Lower lobe of right lung (tissue), 2 donors: Measurements from ENCODE around the gene CRLF1. TPM values are rescaled to one million over a fixed set of nuclear protein-coding genes. Genes with fewer than 3 reads are reported as not detected.

Experiments used
- ATAC-seq, 2 donors: fragments of 200-7000 bp; cut with Tn5 transposase; one replicate each; pipeline ENCODE4 v1.9.1; 2020 to 2022; ENCODE audit warnings: mild to moderate bottlenecking in 2 of 2, moderate library complexity in 2 of 2
- DNase-seq: peaks from one replicate; pipeline ENCODE4 v3.0.0-alpha.2; 2020
- H3K27ac ChIP-seq: fragments of 200-600 bp; one replicate; pipeline ENCODE4 v1.8.0; 2022
- H3K27me3 ChIP-seq: fragments of 200-600 bp; one replicate; pipeline ENCODE4 v1.8.0; 2022; ENCODE audit warnings: low read depth
- H3K36me3 ChIP-seq: fragments of 200-600 bp; one replicate; pipeline ENCODE4 v1.8.0; 2022; ENCODE audit warnings: mild to moderate bottlenecking
- H3K4me1 ChIP-seq: fragments of 200-600 bp; one replicate; pipeline ENCODE4 v1.8.0; 2022
- H3K4me3 ChIP-seq: fragments of 200-600 bp; one replicate; pipeline ENCODE4 v1.8.0; 2022; ENCODE audit warnings: mild to moderate bottlenecking
- H3K9me3 ChIP-seq: fragments of 200-600 bp; one replicate; pipeline ENCODE4 v1.8.0; 2022
- intact Hi-C: fragments of 100-400 bp; cut with DNase I; formaldehyde crosslinking; loops from one replicate; pipeline ENCODE4 v1.11.0; 2022
- total RNA-seq: library from RNA; stranded (reverse); fragmentation: NEBNext Ultra II Directional; extraction: Animal tissue kit (Norgen Biotek cat#: 25700); gene quantifications from one replicate; pipeline ENCODE4 v1.2.1, GENCODE V29; 2021
- TF ChIP-seq, protein P1 (sequence below): fragments of 200-600 bp; IDR thresholded peaks from one replicate; pipeline ENCODE4 v1.8.0; 2022; ENCODE audit warnings: antibody characterized with exemption, mild to moderate bottlenecking
- donor health status: DM: no; HTN: yes; CAD: no; lungs with severe emphysema.

Gene CRLF1
- total RNA-seq, 1 donor from 2014 or later, result 19.9 TPM

DNA sequence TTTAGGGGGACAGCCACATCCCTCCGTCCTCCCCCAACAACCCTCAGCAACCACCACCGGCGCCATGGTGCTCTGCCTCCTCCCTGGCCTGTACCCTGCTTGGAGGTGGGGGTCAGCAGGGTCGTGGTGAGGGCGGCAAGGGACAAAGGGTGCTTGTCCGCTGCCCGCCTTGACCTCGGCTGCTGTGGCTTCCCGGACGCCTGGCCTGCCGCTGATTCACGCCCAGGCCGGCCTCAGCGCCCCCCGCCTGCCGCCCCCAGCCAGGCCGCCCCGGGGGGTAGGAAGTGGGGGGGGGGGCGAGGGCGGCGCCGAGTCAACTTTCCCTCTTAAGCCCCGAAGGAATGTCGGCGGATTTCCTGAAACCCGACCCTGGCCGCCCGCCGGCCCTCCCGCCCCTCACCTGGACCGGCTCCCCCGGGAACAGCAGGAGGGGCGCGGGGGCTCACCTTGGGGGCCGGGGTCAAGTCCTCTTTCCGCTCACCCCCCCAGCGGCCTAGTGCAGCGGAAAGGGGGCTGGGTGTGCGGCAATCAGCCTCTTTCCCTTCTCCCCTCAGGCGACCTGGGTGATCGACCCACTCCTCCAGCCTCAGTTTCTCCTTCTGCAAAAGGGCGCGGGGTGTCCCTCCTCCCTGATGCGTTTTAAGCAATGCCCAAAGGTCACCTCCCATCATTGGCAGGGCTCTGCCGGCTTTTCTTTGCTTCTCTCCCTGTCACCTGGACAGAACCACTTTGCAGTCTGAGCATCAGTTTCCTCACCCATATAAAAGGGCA is 4.1 kb upstream of the CRLF1 start:
- Histone ChIP-seq H3K4me1 (peaks cover 51% of the 10 kb centered on the region), H3K27me3 (peaks cover 95% of the 10 kb centered on the region)

DNA sequence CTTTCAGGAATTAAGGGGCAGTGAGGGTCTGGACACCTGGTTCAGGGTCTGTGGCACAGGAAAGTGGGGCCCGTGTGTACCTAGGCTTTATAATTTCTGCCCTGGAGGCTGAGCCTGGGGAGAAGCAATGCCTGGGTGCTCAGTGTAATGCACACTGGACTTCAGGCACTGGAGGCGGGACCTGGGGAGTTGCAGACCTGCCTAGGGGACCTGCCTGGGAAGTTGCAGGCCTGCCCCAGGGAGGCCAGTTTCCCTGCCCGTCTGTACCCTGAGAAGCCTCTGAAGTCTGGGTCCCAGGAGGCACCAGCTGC is 3.6 kb upstream of the CRLF1 start:
- Histone ChIP-seq H3K27ac (no peak overlapping the region), H3K9me3 (no peaks in the 10 kb centered on the region), H3K4me3 (no peak overlapping the region), H3K36me3 (no peaks in the 10 kb centered on the region), H3K4me1 (peaks cover 51% of the 10 kb centered on the region), H3K27me3 (peaks cover 95% of the 10 kb centered on the region)
- TF ChIP-seq, protein P1, sequence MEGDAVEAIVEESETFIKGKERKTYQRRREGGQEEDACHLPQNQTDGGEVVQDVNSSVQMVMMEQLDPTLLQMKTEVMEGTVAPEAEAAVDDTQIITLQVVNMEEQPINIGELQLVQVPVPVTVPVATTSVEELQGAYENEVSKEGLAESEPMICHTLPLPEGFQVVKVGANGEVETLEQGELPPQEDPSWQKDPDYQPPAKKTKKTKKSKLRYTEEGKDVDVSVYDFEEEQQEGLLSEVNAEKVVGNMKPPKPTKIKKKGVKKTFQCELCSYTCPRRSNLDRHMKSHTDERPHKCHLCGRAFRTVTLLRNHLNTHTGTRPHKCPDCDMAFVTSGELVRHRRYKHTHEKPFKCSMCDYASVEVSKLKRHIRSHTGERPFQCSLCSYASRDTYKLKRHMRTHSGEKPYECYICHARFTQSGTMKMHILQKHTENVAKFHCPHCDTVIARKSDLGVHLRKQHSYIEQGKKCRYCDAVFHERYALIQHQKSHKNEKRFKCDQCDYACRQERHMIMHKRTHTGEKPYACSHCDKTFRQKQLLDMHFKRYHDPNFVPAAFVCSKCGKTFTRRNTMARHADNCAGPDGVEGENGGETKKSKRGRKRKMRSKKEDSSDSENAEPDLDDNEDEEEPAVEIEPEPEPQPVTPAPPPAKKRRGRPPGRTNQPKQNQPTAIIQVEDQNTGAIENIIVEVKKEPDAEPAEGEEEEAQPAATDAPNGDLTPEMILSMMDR, result no peak
- intact Hi-C loops, result no loop called here
- ATAC-seq (peak; percentile 11 to 47), DNase-seq (no peak)

More for the DNA sequence above, 4.1 kb upstream of the CRLF1 start:
- DNase-seq (no peak), ATAC-seq (peak; percentile 8 to 22)
- Histone ChIP-seq H3K4me3 (no peak overlapping the region), H3K27ac (no peak overlapping the region), H3K36me3 (no peaks in the 10 kb centered on the region), H3K9me3 (no peaks in the 10 kb centered on the region)
- TF ChIP-seq, protein P1, result no peak
- intact Hi-C loops, result no loop called here

DNA sequence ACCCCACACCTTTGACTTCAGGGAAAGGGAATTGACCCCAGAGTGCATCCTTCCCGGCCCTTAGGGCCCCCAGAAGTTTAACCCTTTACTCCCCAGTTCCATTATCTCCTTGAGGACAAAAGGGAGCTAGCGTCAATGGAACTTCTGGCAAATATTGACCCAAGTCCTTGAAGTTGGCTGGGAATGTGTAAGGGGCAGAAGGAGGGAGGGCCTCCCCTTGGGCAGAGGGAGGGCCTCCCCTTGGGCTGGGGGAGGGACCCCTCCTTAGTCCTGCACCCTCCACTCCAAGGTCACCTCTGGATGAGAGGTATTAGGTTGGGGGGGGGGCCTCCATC is 3.1 kb upstream of the CRLF1 start:
- ATAC-seq (peak; percentile 28 to 46), DNase-seq (no peak)
- TF ChIP-seq, protein P1, result no peak
- no peaks in the 10 kb centered on the region for H3K9me3 ChIP-seq
- H3K36me3 ChIP-seq, result no peaks in the 10 kb centered on the region
- peaks cover 51% of the 10 kb centered on the region for H3K4me1 ChIP-seq
- intact Hi-C loops, result no loop called here
- H3K4me3 ChIP-seq, result no peak overlapping the region
- H3K27ac ChIP-seq, result no peak overlapping the region
- peaks cover 95% of the 10 kb centered on the region for H3K27me3 ChIP-seq

DNA sequence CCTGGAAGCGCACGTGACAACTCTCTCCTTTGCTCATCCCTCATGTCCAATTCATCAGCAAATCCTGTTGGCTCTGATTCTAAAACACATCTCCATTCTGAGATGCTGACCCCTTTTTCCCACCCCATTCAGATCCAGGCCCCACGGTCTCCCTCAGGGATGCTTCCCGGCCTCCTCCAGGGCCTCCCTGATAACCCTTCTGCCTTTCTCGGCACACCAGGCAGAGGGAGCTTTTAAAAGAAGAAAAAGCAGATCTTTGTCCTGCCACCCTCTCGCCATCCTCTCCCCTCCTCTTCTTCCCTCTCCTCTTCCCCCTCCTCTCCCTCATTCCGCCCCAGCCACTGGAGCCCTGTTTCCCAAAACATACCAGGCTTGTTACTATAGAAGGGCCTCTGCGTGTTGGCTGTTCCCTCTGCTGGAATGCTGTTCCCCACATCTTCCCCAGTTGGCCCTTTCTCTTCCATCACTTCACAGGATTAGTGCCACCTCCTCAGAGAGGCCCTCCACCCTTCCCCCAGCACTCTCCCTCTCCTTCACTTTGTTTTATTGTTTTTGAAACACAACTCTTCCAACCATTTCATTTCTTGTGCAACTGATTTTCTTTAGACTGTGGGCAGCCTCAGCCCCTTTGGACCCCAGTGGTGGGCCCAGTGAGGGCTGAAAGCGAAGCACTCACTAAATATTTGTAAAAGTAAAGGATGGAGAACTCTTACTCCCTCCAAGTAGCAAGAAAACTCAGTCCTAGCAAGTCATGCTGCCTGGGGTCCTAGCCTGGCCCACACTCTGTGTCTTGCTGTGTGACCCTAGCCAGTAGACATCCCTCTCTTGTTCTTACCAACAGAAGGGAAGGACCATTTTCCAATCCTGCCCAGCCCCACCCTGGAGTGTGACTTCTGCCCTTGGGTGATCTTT is 2.5 kb upstream of the CRLF1 start:
- H3K9me3 ChIP-seq, result no peaks in the 10 kb centered on the region
- TF ChIP-seq, protein P1, result no peak
- H3K27me3 ChIP-seq, result peaks cover 95% of the 10 kb centered on the region
- H3K27ac ChIP-seq, result no peak overlapping the region
- intact Hi-C loops, result no loop called here
- H3K4me1 ChIP-seq, result peaks cover 52% of the 10 kb centered on the region
- DNase-seq, result no peak
- H3K4me3 ChIP-seq, result no peak overlapping the region
- H3K36me3 ChIP-seq, result no peaks in the 10 kb centered on the region
- ATAC-seq, result no peak

DNA sequence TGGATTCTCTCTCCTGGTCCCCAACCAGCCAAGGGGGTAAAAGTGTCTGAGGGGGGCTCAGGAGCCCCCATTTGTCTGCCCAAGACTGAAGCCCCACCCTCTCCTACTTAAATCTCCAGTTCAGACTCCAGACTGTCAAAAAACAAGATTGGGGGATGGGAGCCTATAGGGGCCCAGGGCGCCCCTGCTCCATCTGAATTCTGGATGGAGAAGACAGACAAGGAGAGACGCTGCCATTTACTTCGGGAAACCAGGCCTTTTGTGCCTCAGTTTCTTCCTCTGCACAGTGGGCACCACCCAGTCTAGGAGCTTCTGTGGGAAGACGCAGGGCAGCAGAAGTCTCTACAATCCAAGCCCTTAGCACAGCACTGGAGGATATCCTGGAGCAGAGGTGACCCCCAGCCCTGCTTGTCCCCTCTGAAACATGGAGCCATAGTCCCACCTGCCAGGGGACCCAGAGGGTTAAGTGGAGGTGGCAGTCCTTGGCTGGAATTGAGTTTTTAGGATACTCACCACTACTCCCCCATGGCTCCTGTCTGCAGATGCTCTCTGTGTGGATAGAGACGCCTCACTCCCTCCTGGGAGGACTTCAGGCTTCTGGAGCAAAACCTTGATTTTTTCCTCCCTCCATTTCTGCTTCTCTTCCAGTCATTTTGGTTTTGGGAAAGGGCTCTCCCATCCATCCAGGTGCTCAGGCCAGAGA is 1.7 kb upstream of the CRLF1 start:
- no peak overlapping the region for H3K4me3 ChIP-seq
- no peaks in the 10 kb centered on the region for H3K9me3 ChIP-seq
- H3K27ac ChIP-seq, result no peak overlapping the region
- no peaks in the 10 kb centered on the region for H3K36me3 ChIP-seq
- DNase-seq (no peak), ATAC-seq (no peak)
- H3K27me3 ChIP-seq, result peaks cover 95% of the 10 kb centered on the region
- peaks cover 60% of the 10 kb centered on the region for H3K4me1 ChIP-seq
- TF ChIP-seq, protein P1, result no peak
- intact Hi-C loops, result no loop called here
